HS-5 (cell line): ENCODE results near the gene TREML4.
"Not testable (repeated sequence)": the region's sequence is repeated elsewhere in the genome, so short reads cannot be mapped to it uniquely, and the experiment has no call there.

Experiments used
- DNase-seq: peaks from one replicate; pipeline ENCODE4 v3.0.0-alpha.2; 2012; ENCODE audit warnings: low read depth

TREML4 gene

GRCh38 chr6:41204156-41204555 is 24.0 kb upstream of the TREML4 start:
- no peak for DNase-seq

DNA sequence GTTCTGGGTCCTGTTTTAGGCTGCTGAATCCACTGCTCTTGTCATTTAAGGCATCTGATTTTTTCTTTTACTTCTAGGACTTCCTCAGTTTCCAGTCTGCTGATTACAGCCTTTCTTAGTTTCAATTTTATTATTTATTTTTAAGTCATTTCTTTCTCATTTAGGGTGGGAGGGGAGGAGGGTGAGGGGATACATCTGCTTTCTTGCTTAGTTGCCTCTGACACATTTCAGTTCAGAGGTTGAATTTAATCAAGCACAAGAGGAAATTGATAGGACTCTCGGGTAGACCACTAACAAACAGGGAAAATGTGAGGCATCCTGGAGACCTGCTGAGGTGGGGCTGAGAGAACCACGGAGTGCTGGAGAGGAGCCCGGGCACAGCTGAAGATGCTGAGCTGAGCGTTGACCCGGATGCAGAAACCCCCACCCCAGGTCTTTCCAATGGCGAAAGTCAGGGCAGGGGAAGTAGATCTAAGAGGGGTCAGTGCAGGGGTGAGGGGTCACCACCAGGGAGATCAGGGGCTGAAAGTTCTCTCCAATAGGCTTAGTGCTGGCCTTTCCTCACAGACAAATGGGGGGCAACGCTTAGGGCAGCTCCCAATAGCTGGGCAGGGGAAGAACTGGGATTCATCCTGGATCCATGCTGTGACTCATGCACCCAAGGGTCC is 19.6 kb upstream of the TREML4 start:
- no peak for DNase-seq

DNA sequence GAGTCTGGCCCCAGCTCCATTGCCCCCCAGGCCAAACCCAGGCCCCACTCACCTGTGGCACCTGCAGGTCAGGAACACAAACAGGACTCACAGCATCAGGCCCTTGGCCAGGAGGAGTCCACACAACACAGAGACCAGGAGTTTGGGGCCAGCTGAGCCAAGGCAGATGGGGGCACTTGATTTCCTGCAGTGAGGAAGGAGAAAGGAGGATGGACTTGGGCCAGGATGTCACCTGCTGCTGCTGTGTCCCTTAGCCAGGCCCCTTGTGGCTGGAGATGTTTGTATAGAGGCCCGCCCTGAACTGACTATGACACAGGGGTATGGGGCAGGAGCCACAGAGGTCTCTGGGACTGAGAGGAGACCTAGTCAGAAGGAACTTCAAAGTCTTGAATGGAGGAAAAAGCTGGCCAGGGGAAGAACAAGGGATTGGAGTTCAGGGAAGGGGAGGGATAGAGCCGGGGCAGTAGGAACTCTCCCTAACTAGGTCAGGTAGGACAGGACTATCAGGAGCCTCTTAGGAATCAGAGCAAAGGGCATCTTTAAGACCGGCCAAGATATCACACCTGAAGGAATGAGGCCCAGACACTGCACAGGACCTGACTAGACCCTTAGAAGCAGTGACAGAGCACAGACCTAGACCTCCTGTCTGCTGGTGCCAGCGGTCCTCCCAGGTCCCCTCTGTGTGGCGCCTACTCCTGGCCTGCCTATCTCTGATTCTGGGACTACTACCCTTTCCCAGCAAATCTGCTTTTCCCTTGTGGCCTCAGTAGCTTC is 18.4 kb upstream of the TREML4 start:
- DNase-seq: no peak

DNA sequence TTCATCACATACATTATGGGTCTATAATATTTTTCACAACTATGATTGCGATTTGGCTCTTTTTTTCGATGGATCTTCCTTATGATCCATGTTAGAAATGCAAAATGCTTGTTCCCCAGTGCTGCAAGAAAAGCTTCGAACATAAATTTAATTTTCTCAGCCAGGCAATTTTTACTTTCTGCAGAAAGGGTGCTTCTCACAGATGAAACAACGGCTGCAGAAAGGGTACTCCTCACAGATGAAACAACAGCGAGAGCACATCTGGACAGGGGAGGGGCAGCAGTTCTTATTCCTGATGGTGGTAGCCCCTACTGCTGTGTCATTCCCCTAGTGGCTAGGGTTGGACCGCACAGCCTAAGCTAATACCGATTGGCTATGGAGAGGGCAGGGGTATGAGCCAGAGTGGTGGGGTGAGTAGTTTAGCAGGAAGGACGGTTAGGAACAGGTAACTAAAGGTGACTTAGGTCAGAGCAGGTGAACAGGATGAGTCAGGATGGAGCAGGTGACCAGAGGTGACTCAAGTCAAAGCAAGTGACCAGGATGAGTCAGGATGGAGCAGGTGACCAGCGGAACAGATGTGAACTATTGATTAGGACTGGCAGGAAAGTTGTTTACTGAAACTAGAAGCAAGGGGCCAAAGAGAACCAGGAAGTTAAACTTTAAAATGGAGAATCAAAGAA is 13.4 kb upstream of the TREML4 start:
- DNase-seq: no peak

DNA sequence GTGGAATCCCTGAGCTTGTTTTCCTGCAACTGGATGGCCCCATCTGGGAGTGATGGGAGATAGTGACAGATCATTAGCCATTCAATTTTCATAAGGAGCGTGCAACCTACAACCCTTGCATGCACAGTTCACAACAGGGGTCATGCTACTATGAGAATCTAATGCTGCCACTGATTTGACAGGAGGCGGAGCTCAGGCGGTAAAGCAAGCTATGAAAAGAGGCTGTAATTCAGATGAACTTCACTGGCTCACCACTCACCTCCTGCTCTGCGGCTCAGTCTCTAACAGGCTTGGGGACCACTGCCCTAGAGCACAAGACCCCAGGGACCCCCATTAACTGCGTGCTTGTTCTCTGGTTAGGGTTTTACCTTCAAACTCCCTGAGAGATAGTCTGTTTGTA is 12.4 kb upstream of the TREML4 start:
- DNase-seq: no peak

GRCh38 chr6:41216616-41217015 is 11.5 kb upstream of the TREML4 start:
- no peak for DNase-seq

- no peak for DNase-seq
Measured at GRCh38 chr6:41222045-41222444, 6.1 kb upstream of the TREML4 start.

DNA sequence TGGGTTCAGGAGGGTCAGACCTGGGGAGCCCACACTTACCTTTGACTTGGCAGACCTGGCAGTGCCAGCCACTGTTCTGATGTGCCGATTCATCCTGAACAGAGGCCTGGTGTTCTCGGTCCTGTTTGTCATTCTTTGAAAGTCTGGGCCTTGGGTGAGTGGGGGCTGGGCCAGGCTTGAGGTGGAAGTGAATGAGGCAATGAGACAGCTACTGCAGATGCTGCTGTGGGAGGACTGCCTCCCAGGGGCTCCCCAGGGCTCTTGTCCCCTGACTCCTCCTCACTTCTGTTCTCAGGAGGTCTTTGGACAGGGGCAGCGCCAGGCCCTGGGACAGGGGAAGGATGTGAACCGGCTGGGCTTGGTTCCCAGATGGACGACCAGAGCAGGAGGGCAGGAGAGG is 5.6 kb upstream of the TREML4 start:
- no peak for DNase-seq

GRCh38 chr6:41224800-41225199 is 3.3 kb upstream of the TREML4 start:
- DNase-seq: no peak

GRCh38 chr6:41226752-41227151 is 1.4 kb upstream of the TREML4 start:
- DNase-seq: no peak

- DNase-seq: no peak
Measured at GRCh38 chr6:41228616-41229015, 467 bp downstream of the TREML4 start.

GRCh38 chr6:41229721-41230120 is 1.6 kb downstream of the TREML4 start:
- no peak for DNase-seq

DNA sequence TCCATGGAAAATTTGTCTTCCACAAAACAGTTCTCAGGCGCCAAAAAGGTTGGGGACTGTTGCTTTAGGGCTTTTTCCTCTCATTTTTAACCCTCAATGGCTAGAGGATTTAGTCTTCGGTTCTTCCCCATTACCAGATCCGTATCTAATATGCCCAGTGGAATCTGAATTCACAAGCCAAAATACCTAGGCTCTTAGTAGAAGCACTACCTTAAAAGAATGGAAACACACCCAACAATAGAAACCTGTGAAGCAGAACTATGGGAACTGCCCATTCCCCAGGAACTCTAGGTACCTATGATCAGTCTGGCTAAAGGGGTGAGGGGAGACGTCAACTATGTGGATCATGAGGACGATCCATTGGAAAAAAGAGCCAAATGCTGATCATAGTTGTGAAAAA is 3.1 kb downstream of the TREML4 start:
- no peak for DNase-seq

DNA sequence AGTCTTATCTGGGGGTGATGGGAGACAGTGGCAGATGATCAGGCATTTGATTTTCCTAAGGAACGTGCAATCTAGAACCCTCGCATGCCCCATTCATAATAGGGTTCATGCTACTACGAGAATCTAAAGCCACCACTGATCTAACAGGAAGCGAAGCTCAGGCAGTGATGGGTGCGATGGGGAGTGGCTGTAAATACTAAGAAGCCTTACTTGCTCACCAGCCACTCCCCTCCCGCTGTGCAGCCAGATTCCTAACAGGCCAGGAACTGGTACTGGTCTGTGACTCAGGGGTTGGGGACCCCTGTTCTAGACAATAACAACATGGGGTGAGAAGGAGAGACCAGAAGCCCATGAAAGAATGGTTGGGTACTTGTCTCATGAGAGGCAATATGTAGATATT is 4.5 kb downstream of the TREML4 start:
- DNase-seq: no peak

DNA sequence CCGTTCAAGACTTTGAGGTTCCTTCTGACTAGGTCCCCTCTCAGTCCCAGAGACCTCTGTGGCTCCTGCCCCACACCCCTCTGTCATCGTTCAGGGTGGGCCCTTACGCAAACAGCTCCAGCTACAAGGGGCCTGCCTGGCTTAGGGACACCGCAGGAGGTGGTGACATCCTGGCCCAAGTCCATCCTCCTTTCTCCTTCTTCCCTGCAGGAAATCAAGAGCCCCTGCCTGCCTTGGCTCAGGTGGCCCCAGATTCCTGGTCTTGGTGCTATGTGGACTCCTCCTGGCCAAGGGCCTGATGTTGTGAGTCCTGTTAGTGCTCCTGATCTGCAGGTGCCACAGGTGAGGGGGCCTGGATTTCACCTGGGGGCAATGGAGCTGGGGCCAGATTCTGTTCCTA is 8.1 kb downstream of the TREML4 start:
- no peak for DNase-seq

DNA sequence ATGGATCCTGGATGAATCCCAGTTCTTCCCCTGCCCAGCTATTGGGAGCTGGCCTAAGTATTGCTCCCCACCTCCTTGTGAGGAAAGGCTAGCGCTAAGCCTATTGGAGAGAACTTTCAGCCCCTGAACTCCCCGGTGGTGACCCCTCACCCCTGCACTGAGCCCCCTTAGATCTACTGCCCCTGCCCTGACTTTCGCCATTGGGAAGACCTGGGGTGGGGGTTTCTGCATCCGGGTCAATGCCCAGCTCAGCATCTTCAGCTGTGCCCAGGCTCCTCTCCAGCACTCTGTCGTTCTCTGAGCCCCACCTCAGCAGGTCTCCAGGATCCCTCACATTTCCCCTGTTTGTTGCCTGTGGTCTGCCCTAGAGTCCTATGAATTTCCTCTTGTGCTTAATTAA is 9.0 kb downstream of the TREML4 start:
- DNase-seq: no peak

- DNase-seq: no peak
Measured at GRCh38 chr6:41239467-41240159, 11.5 kb downstream of the TREML4 start.

DNA sequence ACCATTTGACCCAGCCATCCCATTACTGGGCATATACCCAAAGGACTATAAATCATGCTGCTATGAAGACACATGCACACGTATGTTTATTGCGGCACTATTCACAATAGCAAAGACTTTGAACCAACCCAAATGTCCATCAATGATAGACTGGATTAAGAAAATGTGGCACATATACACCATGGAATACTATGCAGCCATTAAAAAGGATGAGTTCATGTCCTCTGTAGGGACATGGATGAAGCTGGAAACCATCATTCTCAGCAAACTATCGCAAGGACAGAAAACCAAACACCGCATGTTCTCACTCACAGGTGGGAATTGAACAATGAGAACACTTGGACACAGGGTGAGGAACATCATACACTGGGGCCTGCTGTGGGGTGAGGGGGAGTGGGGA is 18.4 kb downstream of the TREML4 start:
- DNase-seq: not testable (repeated sequence)

DNA sequence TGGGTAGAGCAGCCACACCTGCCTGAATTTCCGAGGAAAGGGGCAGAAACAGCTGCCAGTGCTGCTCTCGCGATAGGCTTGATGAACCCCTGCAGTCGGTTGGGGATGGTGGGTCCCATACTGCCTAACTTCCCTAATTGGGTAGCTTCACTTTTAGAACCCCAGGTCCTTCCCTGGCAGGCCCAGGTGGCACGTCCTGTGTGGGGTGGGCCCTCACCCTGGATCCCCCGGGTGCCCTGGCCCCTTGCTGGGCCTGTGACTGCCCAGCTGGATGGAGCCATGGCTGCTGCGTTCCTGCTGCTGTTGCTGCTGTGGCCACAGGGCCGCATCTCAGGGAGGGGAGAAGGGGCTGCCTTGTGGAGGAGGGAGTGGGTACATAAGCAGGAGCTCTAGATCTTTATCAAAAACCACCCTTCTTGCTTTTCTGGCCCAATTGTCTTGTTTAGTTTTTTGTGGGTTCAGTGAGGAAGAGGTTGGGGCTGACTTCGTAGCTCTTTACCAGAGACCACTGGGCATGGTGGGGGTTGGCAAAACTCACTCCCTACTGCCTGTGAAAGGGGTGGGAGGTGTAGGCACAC is 19.2 kb downstream of the TREML4 start:
- no peak for DNase-seq

GRCh38 chr6:41247882-41248705 is 19.9 kb downstream of the TREML4 start:
- no peak for DNase-seq

DNA sequence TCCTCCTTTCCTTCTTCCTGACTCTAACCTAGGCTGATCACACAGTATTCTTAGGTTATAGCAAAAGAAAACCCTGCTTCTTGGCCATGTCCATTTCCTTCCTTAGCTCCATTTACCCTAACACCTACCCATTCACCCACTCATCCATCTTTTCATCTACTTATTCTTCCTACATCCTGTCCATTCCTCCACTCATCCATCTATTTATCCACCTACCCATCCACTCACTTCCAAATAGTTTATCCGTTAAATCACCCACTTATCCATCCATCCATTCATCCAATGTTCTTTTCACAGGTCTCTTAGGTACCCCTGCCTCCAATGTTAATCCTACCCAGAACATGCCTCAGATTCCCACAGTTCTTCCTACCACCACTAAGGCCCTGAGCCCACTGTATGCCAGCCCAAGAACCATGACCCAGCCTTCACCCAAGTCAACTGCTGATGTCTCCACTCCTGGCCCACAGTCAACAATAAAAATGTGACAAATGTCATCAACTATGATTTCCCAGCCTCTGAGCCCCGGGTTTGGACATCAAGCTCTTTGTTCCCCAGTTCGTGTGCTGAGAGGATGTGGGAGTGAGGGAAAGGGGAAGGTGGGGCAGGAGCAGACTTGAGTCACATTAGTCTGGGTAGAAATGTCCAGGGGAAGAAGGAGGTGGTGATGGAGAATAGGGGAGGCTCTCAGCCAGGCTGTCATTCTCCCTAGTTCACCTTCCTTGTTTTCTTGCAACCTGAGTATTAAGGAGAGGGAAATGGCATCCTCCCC is 24.4 kb downstream of the TREML4 start:
- no peak for DNase-seq
